Panc1 (cell line): ENCODE results near the gene MOB4. TPM values are rescaled to one million over a fixed set of nuclear protein-coding genes. Genes with fewer than 3 reads are reported as not detected.

Experiments
- ATAC-seq: fragments of 200-7000 bp; cut with Tn5 transposase; 2 replicates; pipeline ENCODE4 v1.9.1; 2020; ENCODE audit warnings: mild to moderate bottlenecking, moderate library complexity
- BruUV-seq: library from RNA; stranded (reverse); fragments of 400-500 nt; replicated peaks from 2 replicates; lab custom pipeline; 2021; lab: Mats Ljungman, UMichigan
- CTCF ChIA-PET: fragments of 300-600 bp; sonication (Branson Sonifier 250); formaldehyde crosslinking; loops from one replicate; lab custom pipeline; 2022; ENCODE audit warnings: antibody characterized with exemption; lab: Charles Lee
- POLR2A ChIA-PET: fragments of 300-600 bp; sonication (Branson Sonifier 250); formaldehyde crosslinking; loops from one replicate; lab custom pipeline; 2022; ENCODE audit warnings: antibody characterized with exemption; lab: Charles Lee
- DNase-seq: peaks from one replicate; pipeline ENCODE4 v3.0.0-alpha.2; 2010; ENCODE audit warnings: low read depth, low spot score
- H3K27ac ChIP-seq: 2 replicates; pipeline ENCODE4 v1.5.1; 2011; ENCODE audit warnings: mild to moderate bottlenecking, low read length, inconsistent platforms
- H3K27me3 ChIP-seq: fragments of 200-500 bp; sonication (Bioruptor generic); 2 replicates; pipeline ENCODE4 v1.6.0; 2014; ENCODE audit warnings: low read length, inconsistent platforms; ENCODE audit not compliant: control insufficient read depth, insufficient read depth
- H3K36me3 ChIP-seq: fragments of 200-500 bp; sonication (Bioruptor generic); 2 replicates; pipeline ENCODE4 v1.5.1; 2014; ENCODE audit warnings: inconsistent platforms, mild to moderate bottlenecking, low read length, moderate library complexity; ENCODE audit not compliant: control insufficient read depth, insufficient read depth
- H3K4me1 ChIP-seq: 2 replicates; pipeline ENCODE4 v1.5.1; 2011; ENCODE audit warnings: inconsistent platforms, mild to moderate bottlenecking, low read length, moderate library complexity; ENCODE audit not compliant: control insufficient read depth, insufficient read depth
- H3K4me3 ChIP-seq, 2 experiments: 2 replicates each; pipeline ENCODE4 v1.5.1; 2011 to 2012; ENCODE audit warnings: low read depth in 2 of 2, low read length in 2 of 2, mild to moderate bottlenecking in 2 of 2, inconsistent platforms in 1 of 2, moderate library complexity in 1 of 2
- H3K9me3 ChIP-seq: fragments of 200-500 bp; sonication (Bioruptor generic); 2 replicates; pipeline ENCODE4 v1.5.1; 2014; ENCODE audit warnings: low read depth, mild to moderate bottlenecking, inconsistent platforms, low read length, moderate library complexity; ENCODE audit not compliant: control insufficient read depth, insufficient read depth
- CTCF ChIP-seq: fragments of 450-650 bp; IDR thresholded peaks from 2 replicates; pipeline ENCODE4 v1.5.1; 2017; ENCODE audit warnings: mild to moderate bottlenecking
- POLR2AphosphoS5 ChIP-seq: IDR thresholded peaks from 2 replicates; pipeline ENCODE4 v1.6.1; 2012; ENCODE audit warnings: mild to moderate bottlenecking, low read depth, low read length, moderate library complexity
- REST ChIP-seq, 2 experiments: IDR thresholded peaks; 2 replicates each; pipeline ENCODE4 v1.6.1; 2011 to 2012; ENCODE audit warnings: low read depth in 2 of 2, control low read depth in 1 of 2, low read length in 1 of 2, mild to moderate bottlenecking in 1 of 2, moderate library complexity in 1 of 2; ENCODE audit not compliant: insufficient read depth in 1 of 2
- SIN3A ChIP-seq: IDR thresholded peaks from 2 replicates; pipeline ENCODE4 v1.6.1; 2012; ENCODE audit warnings: low read depth, mild to moderate bottlenecking, low read length, moderate library complexity, borderline replicate concordance; ENCODE audit not compliant: insufficient read depth
- TCF7L2 ChIP-seq: IDR thresholded peaks from 2 replicates; pipeline ENCODE4 v1.6.1; 2011; ENCODE audit warnings: mild to moderate bottlenecking, low read depth, low read length, inconsistent platforms
- in situ Hi-C: cut with HindIII; loops from 2 replicates; pipeline ENCODE4 v1.10.0; 2016; ENCODE audit warnings: low sequenced_read_pairs, low pct_unique_long_range_greater_than_20kb
- intact Hi-C: fragments of 100-400 bp; cut with micrococcal nuclease; formaldehyde crosslinking; loops from one replicate; pipeline ENCODE4 v1.10.0; 2022; ENCODE audit not compliant: unreplicated experiment
- total RNA-seq: library from RNA; stranded (reverse); gene quantifications from one replicate; pipeline ENCODE4 v1.2.1, GENCODE V29; 2021; ENCODE audit not compliant: unreplicated experiment

MOB4 gene
- total RNA-seq, 1 experiment from 2014 or later = 25.6 TPM

GRCh38 chr2:197504512-197504911 is 11.4 kb upstream of the MOB4 start:
- no peak for DNase-seq
- Histone ChIP-seq H3K4me1 (peaks cover 9% of the 10 kb centered on the region), H3K27me3 (no peaks in the 10 kb centered on the region), H3K4me3 (no peak overlapping the region), H3K9me3 (no peaks in the 10 kb centered on the region), H3K27ac (no peak overlapping the region), H3K36me3 (peaks cover 25% of the 10 kb centered on the region)
- no TSS peak for BruUV-seq
- CTCF ChIA-PET = no interaction called here
- TF ChIP-seq SIN3A (no peak), TCF7L2 (no peak), POLR2AphosphoS5 (no peak), CTCF (no peak), REST (IDR thresholded peaks at IDR 0.05; ENCODE audit: insufficient read depth in 1 of 2, low read depth in 2 of 2, low read length in 1 of 2) (no peak)
- ATAC-seq = no peak
- intact Hi-C loops (loop anchor here (5.0 kb wide), 1 partner anchor 203 kb away; the partner anchor contains the start of gene MARS2), in situ Hi-C loops (no loop called here)
- POLR2A ChIA-PET = no interaction called here

GRCh38 chr2:197506658-197507057 is 9.2 kb upstream of the MOB4 start:
- intact Hi-C loops (no loop called here), in situ Hi-C loops (no loop called here)
- H3K27ac ChIP-seq = no peak overlapping the region
- peaks cover 22% of the 10 kb centered on the region for H3K36me3 ChIP-seq
- peaks cover 8% of the 10 kb centered on the region for H3K4me1 ChIP-seq
- ATAC-seq = no peak
- H3K9me3 ChIP-seq = no peaks in the 10 kb centered on the region
- BruUV-seq = no TSS peak
- no peaks in the 10 kb centered on the region for H3K27me3 ChIP-seq
- TF ChIP-seq SIN3A = no peak
- no peak for TF ChIP-seq REST (IDR thresholded peaks at IDR 0.05; ENCODE audit: insufficient read depth in 1 of 2, low read depth in 2 of 2, low read length in 1 of 2)
- TF ChIP-seq POLR2AphosphoS5 = no peak
- TF ChIP-seq CTCF = no peak
- TF ChIP-seq TCF7L2 = no peak
- H3K4me3 ChIP-seq = no peak overlapping the region
- CTCF ChIA-PET = no interaction called here
- POLR2A ChIA-PET = no interaction called here
- DNase-seq = no peak
